Vagina (tissue), 2 donors: ENCODE data around the gene NR4A2. TPM values are rescaled to one million over a fixed set of nuclear protein-coding genes. Genes with fewer than 3 reads are reported as not detected.

Experiments used
- DNase-seq, 2 donors: peaks; one replicate each; pipeline ENCODE4 v3.0.0-alpha.2; 2017; ENCODE audit errors: extremely low spot score in 2 of 2
- H3K27ac ChIP-seq: fragments of 200-600 bp; sonication (generic); one replicate; pipeline ENCODE4 v1.5.1; 2019
- H3K27me3 ChIP-seq: fragments of 200-600 bp; sonication (generic); one replicate; pipeline ENCODE4 v1.5.1; 2019
- H3K36me3 ChIP-seq, 2 donors: fragments of 200-600 bp; sonication (generic); one replicate each; pipeline ENCODE4 v1.5.1; 2017 to 2019
- H3K4me1 ChIP-seq: fragments of 200-600 bp; sonication (generic); one replicate; pipeline ENCODE4 v1.5.1; 2019
- H3K4me3 ChIP-seq, 2 donors: fragments of 200-600 bp; sonication (generic); 1 replicate in 1 of 2; 2 replicates in 1 of 2; pipeline ENCODE4 v1.5.1; 2016 to 2019
- H3K9me3 ChIP-seq: fragments of 200-600 bp; sonication (generic); one replicate; pipeline ENCODE4 v1.5.1; 2019
- CTCF ChIP-seq, 3 experiments: fragments of 450-650 bp in 2 of 3; fragments of 200-600 bp in 1 of 3; sonication (generic) in 1 of 3; IDR thresholded peaks; one replicate each; pipeline ENCODE4 v1.5.1; 2017 to 2019; ENCODE audit warnings: antibody characterized with exemption in 3 of 3, mild to moderate bottlenecking in 2 of 3, moderate library complexity in 2 of 3
- POLR2A ChIP-seq, 2 donors: fragments of 450-650 bp; IDR thresholded peaks; one replicate each; pipeline ENCODE4 v1.6.1; 2017; ENCODE audit warnings: antibody characterized with exemption in 2 of 2, mild to moderate bottlenecking in 2 of 2, moderate library complexity in 2 of 2
- POLR2AphosphoS5 ChIP-seq, 2 donors: sonication (generic); formaldehyde crosslinking; IDR thresholded peaks; one replicate each; pipeline ENCODE4 v1.9.0; 2017; ENCODE audit warnings: antibody characterized with exemption in 2 of 2, mild to moderate bottlenecking in 2 of 2, low read depth in 1 of 2; ENCODE audit not compliant: insufficient read depth in 1 of 2
- intact Hi-C: fragments of 100-400 bp; cut with DNase I; formaldehyde crosslinking; loops from one replicate; pipeline ENCODE4 v1.15.1; 2023
- total RNA-seq: library from RNA; depleted of rRNA; stranded (reverse); fragments of >200 nt; gene quantifications from one replicate; pipeline ENCODE4 v1.2.3, GENCODE V29; 2016

The NR4A2 gene
- total RNA-seq, 1 donor from 2014 or later = 17.2 TPM

DNA sequence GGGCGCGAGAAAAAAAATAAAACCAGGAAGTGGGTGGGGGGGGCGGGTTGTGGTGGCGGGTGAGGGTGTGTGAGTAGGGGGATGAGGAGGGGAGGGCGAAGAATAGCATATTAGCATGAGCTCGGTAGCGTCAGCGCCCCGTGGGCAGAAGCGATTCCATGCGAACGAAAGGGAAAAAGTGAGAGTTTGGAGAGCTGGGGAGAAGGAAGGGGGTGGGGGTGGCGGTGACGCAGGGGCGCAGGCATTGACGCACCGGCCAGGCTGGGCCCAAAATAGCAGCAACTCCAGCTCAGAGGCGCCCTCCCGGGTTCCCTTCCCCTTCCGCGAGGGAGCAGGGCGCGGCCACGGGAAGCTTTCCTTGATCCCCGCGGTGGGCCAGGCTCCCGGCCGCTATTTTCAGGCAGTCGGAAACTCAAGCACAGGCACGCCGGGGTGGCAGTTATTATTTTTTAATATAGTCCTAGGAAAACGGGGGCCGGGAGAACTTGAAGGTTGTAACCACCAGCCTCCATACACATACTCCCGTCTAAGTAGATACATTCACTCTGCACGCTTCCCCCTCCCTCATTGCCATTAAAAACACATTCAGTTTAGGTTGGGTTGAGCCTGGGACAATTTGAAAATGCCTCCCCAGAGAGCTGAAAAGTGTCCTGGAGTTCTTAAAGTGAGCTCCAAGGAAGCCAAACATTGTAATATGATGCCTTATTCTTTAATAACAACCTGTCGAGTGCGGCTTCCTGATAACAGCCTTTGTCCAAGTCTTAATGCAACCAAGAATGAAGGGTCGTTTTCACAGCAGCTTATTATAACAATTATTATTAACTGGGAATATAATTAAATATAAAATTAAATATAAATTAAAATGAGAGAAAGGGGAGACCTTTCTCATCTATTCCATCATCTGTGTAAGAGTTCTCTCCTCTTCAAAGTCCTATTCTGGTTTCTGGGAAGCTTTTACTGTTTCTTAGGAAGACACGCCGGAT is 2.3 kb upstream of the NR4A2 start:
- Histone ChIP-seq H3K27ac (peak overlapping the region; percentile 100), H3K36me3 (no peaks in the 10 kb centered on the region), H3K4me1 (peaks cover 12% of the 10 kb centered on the region), H3K4me3 (peak overlapping the region; percentile 89), H3K27me3 (no peaks in the 10 kb centered on the region), H3K9me3 (no peaks in the 10 kb centered on the region)
- peak in 1 of 2 donors; percentile 96 for DNase-seq
- intact Hi-C loops = loop anchor here (1.0 to 5.0 kb wide), 2 partner anchors 8 to 368 kb away; no protein-coding TSS in a partner anchor
- TF ChIP-seq POLR2A (IDR thresholded peaks at IDR 0.05) = peak in 1 of 2 donors; percentile 75
- TF ChIP-seq CTCF (IDR thresholded peaks at IDR 0.05) = peak in 1 of 3 experiments; percentile 20
- peak; percentile 83 to 94 for TF ChIP-seq POLR2AphosphoS5 (IDR thresholded peaks at IDR 0.05; ENCODE audit: insufficient read depth in 1 of 2, low read depth in 1 of 2)

DNA sequence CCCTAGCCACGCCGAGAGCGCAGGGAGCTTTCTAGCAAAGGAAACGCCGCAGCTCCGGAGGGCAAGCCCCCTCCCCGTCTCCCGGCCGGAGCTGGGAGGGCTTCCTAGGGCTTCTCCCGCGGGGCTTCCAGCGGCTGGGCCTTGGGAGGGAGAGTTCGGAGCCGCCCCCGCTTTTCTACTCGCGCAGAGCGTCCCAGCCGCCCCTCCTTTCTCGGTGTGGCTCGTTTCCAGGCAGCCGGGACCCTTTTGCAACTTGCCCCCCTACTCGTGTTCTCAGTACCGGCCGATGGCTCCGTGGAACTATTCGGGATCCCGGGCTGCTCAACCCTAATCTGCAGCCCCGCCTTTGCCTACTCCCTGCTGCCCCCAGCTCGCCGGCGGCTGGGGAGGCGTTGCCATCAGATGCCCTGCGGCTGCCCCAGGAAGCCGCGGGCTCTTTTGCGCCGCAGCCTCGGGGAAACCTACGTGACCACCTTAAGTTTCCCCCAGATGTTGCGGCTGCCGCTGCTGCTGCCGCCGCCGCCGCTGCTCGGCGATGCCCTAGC is 1.5 kb upstream of the NR4A2 start:
- intact Hi-C loops = loop anchor here (1.0 to 5.0 kb wide), 2 partner anchors 8 to 368 kb away; no protein-coding TSS in a partner anchor
- DNase-seq = peak in 1 of 2 donors; percentile 91
- H3K9me3 ChIP-seq = no peaks in the 10 kb centered on the region
- peaks cover 0 to 3% of the 10 kb centered on the region in 2 donors for H3K36me3 ChIP-seq
- peak overlapping the region; percentile 100 for H3K27ac ChIP-seq
- TF ChIP-seq POLR2AphosphoS5 (IDR thresholded peaks at IDR 0.05; ENCODE audit: insufficient read depth in 1 of 2, low read depth in 1 of 2) (peak in 1 of 2 donors; percentile 90), CTCF (IDR thresholded peaks at IDR 0.05) (peak in 1 of 3 experiments; percentile 21), POLR2A (IDR thresholded peaks at IDR 0.05) (peak in 1 of 2 donors; percentile 62)
- peak overlapping the region; percentile 89 for H3K4me3 ChIP-seq
- H3K4me1 ChIP-seq = peaks cover 12% of the 10 kb centered on the region
- H3K27me3 ChIP-seq = no peaks in the 10 kb centered on the region

DNA sequence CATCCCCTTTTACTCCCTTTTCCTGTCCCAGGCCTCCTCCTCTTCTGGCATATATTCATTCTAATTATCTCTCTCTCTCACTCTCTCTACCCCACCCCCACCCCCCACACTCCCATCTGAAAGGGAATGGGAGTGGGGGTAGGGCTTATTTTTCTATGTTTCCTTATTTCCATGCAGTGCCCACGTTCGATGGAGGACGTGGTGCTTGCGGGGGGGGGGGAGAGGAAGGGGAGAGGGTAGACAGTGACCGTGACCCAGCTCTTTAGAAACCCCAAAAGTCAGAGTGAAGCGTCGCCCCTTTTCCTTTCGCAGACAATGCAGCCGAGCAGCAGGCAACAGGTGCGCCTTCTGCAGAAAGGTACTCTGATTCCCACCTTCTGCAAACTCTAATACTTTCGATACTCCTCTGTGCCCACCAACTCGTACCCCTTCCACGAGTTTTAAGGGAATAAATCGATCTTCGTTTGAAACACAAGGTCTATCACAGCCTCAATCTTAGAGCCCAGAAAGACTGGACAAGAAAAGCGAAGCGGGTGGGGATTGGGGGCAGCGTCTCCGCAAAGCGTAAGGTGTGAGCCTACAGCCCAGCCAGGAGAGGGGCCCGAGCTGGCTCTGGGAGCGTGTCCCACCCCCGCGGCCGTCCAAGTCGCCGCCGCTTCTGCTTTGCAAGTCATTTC is 891 bp upstream of the NR4A2 start:
- peaks cover 12% of the 10 kb centered on the region for H3K4me1 ChIP-seq
- H3K27me3 ChIP-seq = no peaks in the 10 kb centered on the region
- no peak for DNase-seq
- peak overlapping the region; percentile 100 for H3K27ac ChIP-seq
- H3K9me3 ChIP-seq = no peaks in the 10 kb centered on the region
- intact Hi-C loops = loop anchor here (5.0 kb wide), 1 partner anchor 369 kb away; no protein-coding TSS in a partner anchor
- H3K4me3 ChIP-seq = peak overlapping the region; percentile 89
- TF ChIP-seq POLR2A (IDR thresholded peaks at IDR 0.05) (no peak), CTCF (IDR thresholded peaks at IDR 0.05) (no peak), POLR2AphosphoS5 (IDR thresholded peaks at IDR 0.05; ENCODE audit: insufficient read depth in 1 of 2, low read depth in 1 of 2) (no peak)
- peaks cover 0 to 3% of the 10 kb centered on the region in 2 donors for H3K36me3 ChIP-seq

GRCh38 chr2:156332284-156332533 is 312 bp downstream of the NR4A2 start:
- Histone ChIP-seq H3K4me1 (peaks cover 12% of the 10 kb centered on the region), H3K4me3 (peak overlapping the region; percentile 89), H3K27me3 (no peaks in the 10 kb centered on the region), H3K36me3 (peaks cover 0 to 3% of the 10 kb centered on the region in 2 donors), H3K27ac (peak overlapping the region; percentile 100), H3K9me3 (no peaks in the 10 kb centered on the region)
- intact Hi-C loops = loop anchor here (5.0 kb wide), 1 partner anchor 370 kb away; no protein-coding TSS in a partner anchor
- DNase-seq = no peak
- TF ChIP-seq POLR2A (IDR thresholded peaks at IDR 0.05) (no peak), POLR2AphosphoS5 (IDR thresholded peaks at IDR 0.05; ENCODE audit: insufficient read depth in 1 of 2, low read depth in 1 of 2) (no peak), CTCF (IDR thresholded peaks at IDR 0.05) (no peak)
